ENCODE results near the gene USP46.

DNA sequence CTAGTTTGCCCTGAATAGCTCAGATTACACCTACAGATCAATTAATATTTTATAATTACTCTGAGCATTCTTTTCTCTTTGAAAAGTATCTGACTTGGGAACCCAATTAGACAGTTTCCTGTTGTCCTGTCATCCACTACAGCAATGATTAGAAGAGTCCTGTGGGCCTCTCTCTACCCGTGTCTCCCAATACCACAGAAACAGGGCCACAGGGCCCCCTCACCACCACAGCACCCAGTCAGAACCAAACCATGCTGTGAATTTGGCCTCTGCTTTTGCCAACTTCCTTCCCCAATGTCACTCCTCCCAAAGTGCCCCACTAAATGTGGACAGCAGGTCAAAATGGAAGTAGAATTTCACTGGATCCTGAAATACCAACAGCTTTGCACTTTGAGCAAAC is 10.3 kb downstream of the USP46 start:
- TF ChIP-seq CTCF (IDR thresholded peaks at IDR 0.05) (no peak), POLR2A (IDR thresholded peaks at IDR 0.05) (no peak), POLR2AphosphoS5 (IDR thresholded peaks at IDR 0.05) (no peak)
